ENCODE data around the gene NCOR2. TPM values are rescaled to one million over a fixed set of nuclear protein-coding genes. Genes with fewer than 3 reads are reported as not detected.

Gene NCOR2
- 50.0 and 85.4 TPM in 2 replicates for total RNA-seq

GRCh38 chr12:124566997-124567672 is at the start of gene NCOR2:
Gene NCOR2, minus strand, starts transcription at chr12:124567612. Its CDS starts 72,361 bp downstream, at chr12:124495251.

